HTR-8/SVneo (cell line): ENCODE results near the gene PARVB.

Experiments used
- DNase-seq: peaks from one replicate; pipeline ENCODE4 v3.0.0; 2011; ENCODE audit warnings: low spot score, mixed read lengths; ENCODE audit not compliant: insufficient read length
- FAIRE-seq: peaks from 2 replicates; lab custom pipeline; 2011; peaks lifted over from hg19 to GRCh38; lab: Jason Lieb, UNC

Gene PARVB

GRCh38 chr22:44145544-44145943 is 121.4 kb downstream of the PARVB start:
- no peak for DNase-seq
- FAIRE-seq, result no peak

- DNase-seq (no peak), FAIRE-seq (peak; percentile 96)
Observed at GRCh38 chr22:44146088-44146861, 122.2 kb downstream of the PARVB start.

- DNase-seq (no peak), FAIRE-seq (no peak)
Observed at GRCh38 chr22:44147008-44147645, 123.0 kb downstream of the PARVB start.

- no peak for FAIRE-seq
- no peak for DNase-seq
Observed at GRCh38 chr22:44147821-44148574, 123.9 kb downstream of the PARVB start.

- FAIRE-seq (no peak), DNase-seq (peak; percentile 53)
Observed at GRCh38 chr22:44151676-44152075, 127.6 kb downstream of the PARVB start.

GRCh38 chr22:44153710-44154109 is 129.6 kb downstream of the PARVB start:
- FAIRE-seq (no peak), DNase-seq (no peak)

GRCh38 chr22:44154436-44154942 is 130.4 kb downstream of the PARVB start:
- peak; percentile 55 for FAIRE-seq
- no peak for DNase-seq

- FAIRE-seq (no peak), DNase-seq (no peak)
Observed at GRCh38 chr22:44155115-44155514, 131.0 kb downstream of the PARVB start.

GRCh38 chr22:44157916-44158618 is 134.0 kb downstream of the PARVB start:
- DNase-seq (no peak), FAIRE-seq (no peak)

- FAIRE-seq, result no peak
- DNase-seq, result no peak
Observed at GRCh38 chr22:44158816-44159215, 134.7 kb downstream of the PARVB start.

- no peak for FAIRE-seq
- DNase-seq, result no peak
Observed at GRCh38 chr22:44159221-44159620, 135.1 kb downstream of the PARVB start.

- FAIRE-seq, result no peak
- no peak for DNase-seq
Observed at GRCh38 chr22:44159811-44160210, 135.7 kb downstream of the PARVB start.

GRCh38 chr22:44160421-44160820 is 136.3 kb downstream of the PARVB start:
- FAIRE-seq (no peak), DNase-seq (no peak)

- DNase-seq, result no peak
- FAIRE-seq, result no peak
Observed at GRCh38 chr22:44161673-44162072, 137.6 kb downstream of the PARVB start.

GRCh38 chr22:44162960-44163359 is 138.9 kb downstream of the PARVB start:
- FAIRE-seq, result no peak
- no peak for DNase-seq

GRCh38 chr22:44163536-44163935 is 139.4 kb downstream of the PARVB start:
- DNase-seq, result no peak
- no peak for FAIRE-seq

GRCh38 chr22:44164031-44164430 is 139.9 kb downstream of the PARVB start:
- no peak for DNase-seq
- FAIRE-seq, result no peak

GRCh38 chr22:44165286-44165874 is 141.3 kb downstream of the PARVB start:
- FAIRE-seq (no peak), DNase-seq (no peak)

GRCh38 chr22:44166498-44167276 is 142.6 kb downstream of the PARVB start:
- FAIRE-seq (no peak), DNase-seq (no peak)
